Liver (tissue), 9 donors: ENCODE measurements around the gene NCOA6. TPM values are rescaled to one million over a fixed set of nuclear protein-coding genes. Genes with fewer than 3 reads are reported as not detected.

ENCODE experiments used
- DNase-seq: peaks from one replicate; pipeline ENCODE4 v3.0.0-alpha.2; 2017; ENCODE audit warnings: low spot score
- H3K27ac ChIP-seq, 2 donors: one replicate each; pipeline ENCODE4 v1.7.0; 2013; ENCODE audit warnings: inconsistent platforms in 2 of 2, low read length in 2 of 2, control low read depth in 1 of 2, low read depth in 1 of 2, mild to moderate bottlenecking in 1 of 2
- H3K27me3 ChIP-seq, 4 donors: one replicate each; pipeline versions ENCODE4 v1.6.1 to v1.7.0; 2013; ENCODE audit warnings: low read length in 3 of 4, inconsistent platforms in 1 of 4, mild to moderate bottlenecking in 1 of 4, moderate library complexity in 1 of 4; ENCODE audit not compliant: control insufficient read depth in 4 of 4, insufficient read depth in 4 of 4
- H3K36me3 ChIP-seq, 4 donors: one replicate each; pipeline versions ENCODE4 v1.6.1 to v1.7.0; 2013; ENCODE audit warnings: low read length in 3 of 4, mild to moderate bottlenecking in 3 of 4, low read depth in 1 of 4, moderate library complexity in 1 of 4; ENCODE audit not compliant: control insufficient read depth in 4 of 4, insufficient read depth in 3 of 4
- H3K4me1 ChIP-seq, 4 donors: one replicate each; pipeline versions ENCODE4 v1.6.1 to v1.7.0; 2013; ENCODE audit warnings: low read length in 3 of 4, mild to moderate bottlenecking in 3 of 4, moderate library complexity in 1 of 4; ENCODE audit not compliant: control insufficient read depth in 4 of 4, insufficient read depth in 4 of 4
- H3K4me3 ChIP-seq, 3 donors: one replicate each; pipeline versions ENCODE4 v1.6.1 to v1.7.0; 2013; ENCODE audit warnings: low read length in 3 of 3, control low read depth in 1 of 3, low read depth in 1 of 3, mild to moderate bottlenecking in 1 of 3
- H3K9ac ChIP-seq, 2 donors: one replicate each; pipeline ENCODE4 v1.7.0; 2013; ENCODE audit warnings: low read length in 2 of 2, mild to moderate bottlenecking in 2 of 2, moderate library complexity in 2 of 2, control low read depth in 1 of 2, low read depth in 1 of 2
- H3K9me3 ChIP-seq, 4 donors: one replicate each; pipeline versions ENCODE4 v1.6.1 to v1.7.0; 2013; ENCODE audit warnings: low read length in 3 of 4; ENCODE audit not compliant: control insufficient read depth in 4 of 4
- CTCF ChIP-seq: fragments of 150-350 bp; IDR thresholded peaks from 2 replicates; pipeline ENCODE4 v1.5.1; 2017; ENCODE audit warnings: improper control_type of control experiment, low read depth, low read length; ENCODE audit not compliant: missing input control
- EGR1 ChIP-seq, 2 donors: IDR thresholded peaks; 2 replicates each; pipeline ENCODE4 v1.6.1; 2016 to 2018; ENCODE audit warnings: antibody characterized with exemption in 2 of 2, low read depth in 2 of 2
- FOXA1 ChIP-seq: IDR thresholded peaks from 2 replicates; pipeline ENCODE4 v1.6.1; 2016; ENCODE audit warnings: antibody characterized with exemption
- FOXA2 ChIP-seq: IDR thresholded peaks from 2 replicates; pipeline ENCODE4 v1.6.1; 2016; ENCODE audit warnings: antibody characterized with exemption
- GABPA ChIP-seq, 2 donors: IDR thresholded peaks in 1 of 2; conservative IDR thresholded peaks in 1 of 2; 2 replicates each; pipeline ENCODE4 v1.6.1; 2016; ENCODE audit warnings: antibody characterized with exemption in 2 of 2, mild to moderate bottlenecking in 1 of 2, moderate library complexity in 1 of 2
- JUND ChIP-seq, 2 donors: IDR thresholded peaks; 2 replicates each; pipeline ENCODE4 v1.6.1; 2016; ENCODE audit warnings: antibody characterized with exemption in 2 of 2
- NR2F2 ChIP-seq: IDR thresholded peaks from 2 replicates; pipeline ENCODE4 v1.6.1; 2016; ENCODE audit warnings: antibody characterized with exemption
- RAD21 ChIP-seq, 2 donors: IDR thresholded peaks; 2 replicates each; pipeline ENCODE4 v1.6.1; 2016; ENCODE audit warnings: antibody characterized with exemption in 2 of 2, mild to moderate bottlenecking in 2 of 2
- REST ChIP-seq: IDR thresholded peaks from 2 replicates; pipeline ENCODE4 v1.6.1; 2016; ENCODE audit warnings: antibody characterized with exemption, mild to moderate bottlenecking
- TAF1 ChIP-seq: conservative IDR thresholded peaks from 2 replicates; pipeline ENCODE4 v1.6.1; 2016; ENCODE audit warnings: antibody characterized with exemption, mild to moderate bottlenecking
- YY1 ChIP-seq: IDR thresholded peaks from 2 replicates; pipeline ENCODE4 v1.6.1; 2016; ENCODE audit warnings: antibody characterized with exemption, mild to moderate bottlenecking
- ZBTB33 ChIP-seq: IDR thresholded peaks from 2 replicates; pipeline ENCODE4 v1.6.1; 2016; ENCODE audit warnings: antibody characterized with exemption
- WGBS: extraction: QIAGEN DNeasy Blood & Tissue Kit; methylation state at CpG from one replicate; pipeline ENCODE4 v1.1.7; 2013; 5-methylcytosine and 5-hydroxymethylcytosine counted together
- polyA plus RNA-seq, 2 donors: library from polyadenylated mRNA; stranded (reverse) in 1 of 2; unstranded in 1 of 2; fragments of 200-250 nt in 1 of 2; fragments of >200 nt in 1 of 2; fragmentation: Nextera tagmentation in 1 of 2; extraction: Ambion mirVana in 1 of 2; gene quantifications; one replicate each; pipeline versions ENCODE4 v1.2.1 to v1.2.3, GENCODE V29; 2013 to 2015
- total RNA-seq, 2 donors: library from RNA; depleted of rRNA; stranded (reverse); fragments of >200 nt; gene quantifications; one replicate each; pipeline ENCODE4 v1.2.3, GENCODE V29; 2014
- TF ChIP-seq, protein P1 (sequence below): IDR thresholded peaks from 2 replicates; pipeline ENCODE4 v1.6.1; 2016; ENCODE audit warnings: antibody characterized with exemption
- donor health status: healthy.
- donor health status: healthy.
- donor health status: healthy.
- donor health status: healthy.
- donor health status: healthy.

NCOA6 gene
- total and polyA plus RNA-seq, 4 donors: 5.4 to 13.1 (median 6.2) TPM

DNA sequence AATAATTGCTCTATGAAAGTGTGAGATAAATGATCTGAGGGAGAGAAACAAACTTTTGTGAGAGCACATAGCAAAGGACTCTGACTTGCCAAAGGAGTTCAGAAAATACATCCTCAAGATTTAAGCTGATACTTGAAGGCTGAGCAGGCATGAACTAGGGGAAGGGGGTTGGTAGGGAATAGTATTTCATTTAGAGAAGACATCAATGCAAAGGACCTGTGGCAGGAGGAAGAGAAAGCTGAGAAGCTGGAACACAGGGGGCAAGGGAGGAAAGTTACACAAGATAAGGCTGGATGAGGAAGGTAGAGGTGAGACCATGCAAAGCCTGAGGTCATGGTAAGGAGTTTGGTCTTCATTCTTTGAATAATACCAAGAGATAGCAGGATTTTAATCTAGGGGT, 50.6 kb downstream of the NCOA6 start:
- no peak for TF ChIP-seq RAD21 (IDR thresholded peaks at IDR 0.05)
- TF ChIP-seq YY1: no peak
- no peak for TF ChIP-seq FOXA1
- TF ChIP-seq ZBTB33: no peak
- no peak for TF ChIP-seq REST
- no peak for TF ChIP-seq TAF1
- TF ChIP-seq EGR1 (IDR thresholded peaks at IDR 0.05; ENCODE audit: low read depth in 2 of 2): no peak
- no peak for TF ChIP-seq NR2F2
- no peak for TF ChIP-seq JUND (IDR thresholded peaks at IDR 0.05)
- TF ChIP-seq GABPA (IDR thresholded peaks at IDR 0.05 in 1 of 2, conservative IDR thresholded peaks at IDR 0.05 in 1 of 2): no peak
- TF ChIP-seq, protein P1, sequence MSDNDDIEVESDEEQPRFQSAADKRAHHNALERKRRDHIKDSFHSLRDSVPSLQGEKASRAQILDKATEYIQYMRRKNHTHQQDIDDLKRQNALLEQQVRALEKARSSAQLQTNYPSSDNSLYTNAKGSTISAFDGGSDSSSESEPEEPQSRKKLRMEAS: no peak
- Histone ChIP-seq H3K4me1 (no peaks in the 10 kb centered on the region), H3K9ac (no peak overlapping the region), H3K27ac (no peak overlapping the region), H3K4me3 (no peak overlapping the region), H3K27me3 (no peaks in the 10 kb centered on the region), H3K9me3 (no peaks in the 10 kb centered on the region), H3K36me3 (peaks cover 4 to 37% (median 24%) of the 10 kb centered on the region in 4 donors)
- no peak for DNase-seq

DNA sequence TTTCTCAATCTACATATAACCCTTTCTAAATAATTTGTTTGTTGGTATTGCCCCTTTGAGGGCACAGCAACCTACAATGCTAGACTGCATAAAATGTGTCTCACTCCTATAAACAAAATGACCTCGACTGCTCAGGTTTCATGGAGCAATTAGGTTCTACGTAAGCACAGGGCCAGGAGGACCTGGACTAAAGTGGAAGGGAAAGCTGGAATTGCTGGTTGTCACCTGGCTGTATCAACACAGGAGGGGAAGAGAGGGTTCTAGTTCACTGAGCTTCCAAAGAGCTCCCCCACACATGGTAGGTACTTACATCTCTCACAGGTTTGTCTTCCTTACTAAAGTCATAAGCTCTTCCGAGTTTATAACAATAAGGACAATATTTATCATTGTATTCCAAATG, 51.0 kb downstream of the NCOA6 start:
- no peak overlapping the region for H3K27ac ChIP-seq
- WGBS: 93% methylated on average over 3 of the region's 3 CpGs
- DNase-seq: no peak
- no peak overlapping the region for H3K4me3 ChIP-seq
- peaks cover 2 to 37% (median 24%) of the 10 kb centered on the region in 4 donors for H3K36me3 ChIP-seq
- no peak for TF ChIP-seq FOXA2
- no peak for TF ChIP-seq CTCF
- TF ChIP-seq EGR1 (IDR thresholded peaks at IDR 0.05; ENCODE audit: low read depth in 2 of 2): no peak
- TF ChIP-seq REST: no peak
- no peak for TF ChIP-seq GABPA (IDR thresholded peaks at IDR 0.05 in 1 of 2, conservative IDR thresholded peaks at IDR 0.05 in 1 of 2)
- no peak for TF ChIP-seq YY1
- TF ChIP-seq TAF1: no peak
- no peaks in the 10 kb centered on the region for H3K9me3 ChIP-seq
- H3K27me3 ChIP-seq: no peaks in the 10 kb centered on the region
- no peak overlapping the region for H3K9ac ChIP-seq
- H3K4me1 ChIP-seq: no peaks in the 10 kb centered on the region
